Gastroesophageal sphincter (tissue), 4 donors: ENCODE data around the gene NDUFA11. TPM values are rescaled to one million over a fixed set of nuclear protein-coding genes. Genes with fewer than 3 reads are reported as not detected.

Source experiments
- ATAC-seq: fragments of 150-250 bp; one replicate; pipeline ENCODE4 v1.9.1; 2016; ENCODE audit warnings: mild to moderate bottlenecking, moderate library complexity
- H3K27ac ChIP-seq, 4 donors: fragments of 200-600 bp; sonication (generic) in 3 of 4; 1 replicate in 3 of 4; 2 replicates in 1 of 4; pipeline ENCODE4 v1.5.1; 2016 to 2019
- H3K27me3 ChIP-seq: fragments of 200-600 bp; sonication (generic); one replicate; pipeline ENCODE4 v1.5.1; 2019
- H3K36me3 ChIP-seq, 2 donors: fragments of 200-600 bp; sonication (generic); one replicate each; pipeline ENCODE4 v1.5.1; 2019; ENCODE audit warnings: control low read depth in 1 of 2
- H3K4me1 ChIP-seq, 3 donors: fragments of 200-600 bp; sonication (generic); 1 replicate in 2 of 3; 2 replicates in 1 of 3; pipeline ENCODE4 v1.5.1; 2016 to 2019; ENCODE audit warnings: control low read depth in 2 of 3
- H3K4me3 ChIP-seq, 2 donors: fragments of 200-600 bp; sonication (generic); one replicate each; pipeline ENCODE4 v1.5.1; 2019; ENCODE audit warnings: mild to moderate bottlenecking in 1 of 2, moderate library complexity in 1 of 2
- H3K9me3 ChIP-seq, 3 donors: fragments of 200-600 bp; sonication (generic); one replicate each; pipeline ENCODE4 v1.5.1; 2017 to 2019; ENCODE audit warnings: control low read depth in 2 of 3
- CTCF ChIP-seq, 4 experiments: fragments of 200-600 bp in 2 of 4; fragments of 450-650 bp in 2 of 4; sonication (generic) in 1 of 4; IDR thresholded peaks; one replicate each; pipeline ENCODE4 v1.5.1; 2017 to 2019; ENCODE audit warnings: antibody characterized with exemption in 4 of 4, mild to moderate bottlenecking in 2 of 4, moderate library complexity in 2 of 4
- EP300 ChIP-seq: sonication (generic); formaldehyde crosslinking; IDR thresholded peaks from one replicate; pipeline ENCODE4 v1.6.1; 2017; ENCODE audit warnings: antibody characterized with exemption, mild to moderate bottlenecking
- POLR2A ChIP-seq, 2 donors: fragments of 450-650 bp; IDR thresholded peaks; one replicate each; pipeline ENCODE4 v1.6.1; 2017; ENCODE audit warnings: antibody characterized with exemption in 2 of 2, mild to moderate bottlenecking in 2 of 2, moderate library complexity in 1 of 2
- POLR2AphosphoS5 ChIP-seq: sonication (generic); formaldehyde crosslinking; IDR thresholded peaks from one replicate; pipeline ENCODE4 v1.6.1; 2017; ENCODE audit warnings: antibody characterized with exemption
- WGBS, 2 donors: methylation state at CpG; one replicate each; pipeline ENCODE4 v1.1.5; 2018; ENCODE audit warnings: low coverage in 1 of 2; 5-methylcytosine and 5-hydroxymethylcytosine counted together
- total RNA-seq, 4 donors: library from RNA; depleted of rRNA; stranded (reverse); fragments of >200 nt; gene quantifications; one replicate each; pipeline ENCODE4 v1.1.0, GENCODE V29; 2016

The NDUFA11 gene
- total RNA-seq, 4 donors from 2014 or later = 244 to 299 (median 265) TPM

GRCh38 chr19:5910638-5910907, 7.0 kb upstream of the NDUFA11 start:
- peaks cover 0 to 51% of the 10 kb centered on the region in 2 donors for H3K36me3 ChIP-seq

DNA sequence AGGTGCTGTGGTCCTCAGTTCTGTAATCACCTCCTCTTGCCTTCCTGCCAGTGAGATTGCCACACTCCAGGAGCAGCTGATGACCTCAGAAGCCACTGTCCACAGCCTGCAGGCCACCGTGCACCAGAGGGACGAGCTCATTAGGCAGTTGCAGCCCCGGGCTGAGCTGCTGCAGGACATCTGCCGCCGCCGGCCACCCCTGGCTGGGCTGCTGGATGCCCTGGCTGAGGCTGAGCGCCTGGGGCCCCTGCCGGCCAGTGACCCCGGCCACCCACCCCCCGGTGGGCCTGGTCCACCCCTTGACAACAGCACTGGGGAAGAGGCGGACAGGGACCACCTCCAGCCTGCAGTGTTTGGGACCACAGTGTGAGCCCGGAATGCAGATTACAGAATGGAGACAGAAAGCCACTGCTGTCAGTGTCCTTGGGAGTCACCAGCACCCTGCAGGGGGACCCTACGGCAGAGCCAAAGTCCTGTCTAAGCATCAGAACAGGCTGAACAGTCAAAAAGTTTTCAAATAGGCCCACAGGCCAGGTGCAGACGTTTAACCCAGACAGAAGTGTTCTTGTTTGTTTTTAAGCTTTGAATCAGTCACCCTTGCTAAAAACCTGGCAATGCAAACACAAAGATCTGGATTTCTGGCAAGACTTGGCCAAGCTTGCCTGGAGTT, 5.3 kb upstream of the NDUFA11 start:
- H3K36me3 ChIP-seq = peaks cover 0 to 41% of the 10 kb centered on the region in 2 donors
- no peaks in the 10 kb centered on the region for H3K9me3 ChIP-seq
- no peak for TF ChIP-seq POLR2AphosphoS5
- H3K27me3 ChIP-seq = no peaks in the 10 kb centered on the region
- H3K27ac ChIP-seq = no peak overlapping the region
- no peak for ATAC-seq
- 25 to 63% methylated on average over 1 to 2 of the region's 14 CpGs for WGBS, 2 donors
- H3K4me3 ChIP-seq = no peak overlapping the region
- H3K4me1 ChIP-seq = peaks cover 0 to 34% (median 12%) of the 10 kb centered on the region in 3 donors

More at GRCh38 chr19:5910638-5910907, 7.0 kb upstream of the NDUFA11 start:
- TF ChIP-seq EP300 (no peak), POLR2A (IDR thresholded peaks at IDR 0.05) (no peak), CTCF (IDR thresholded peaks at IDR 0.05) (no peak), POLR2AphosphoS5 (no peak)
- peaks cover 0 to 44% (median 23%) of the 10 kb centered on the region in 3 donors for H3K4me1 ChIP-seq
- H3K4me3 ChIP-seq = no peak overlapping the region
- no peak for ATAC-seq
- no peaks in the 10 kb centered on the region for H3K9me3 ChIP-seq
- H3K27me3 ChIP-seq = no peaks in the 10 kb centered on the region
- WGBS, 2 donors = 78 to 85% methylated on average over 1 of the region's 1 CpG
- H3K27ac ChIP-seq = peak overlapping the region in 2 of 4 donors; percentile 35 to 44

DNA sequence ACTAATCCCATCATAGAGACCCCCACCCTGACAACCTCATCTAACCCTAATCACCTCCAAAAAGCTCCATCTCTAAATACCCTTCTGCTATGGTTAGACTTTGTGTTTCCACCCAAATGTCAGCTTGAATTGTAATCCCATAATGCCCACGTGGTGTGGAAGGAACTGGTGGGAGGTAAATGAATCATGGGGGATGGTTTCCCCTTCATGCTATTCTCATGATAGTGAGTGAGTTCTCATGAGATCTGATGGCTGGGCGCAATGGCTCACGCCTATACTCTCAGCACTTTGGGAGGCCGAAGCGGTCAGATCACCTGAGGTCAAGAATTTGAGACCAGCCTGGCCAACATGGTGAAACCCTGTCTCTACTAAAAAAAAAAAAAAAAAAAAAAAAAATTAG, 3.7 kb upstream of the NDUFA11 start:
- no peak for ATAC-seq
- Histone ChIP-seq H3K27me3 (no peaks in the 10 kb centered on the region), H3K36me3 (peaks cover 0 to 38% of the 10 kb centered on the region in 2 donors), H3K4me1 (peaks cover 0 to 38% (median 17%) of the 10 kb centered on the region in 3 donors), H3K27ac (no peak overlapping the region), H3K9me3 (no peaks in the 10 kb centered on the region), H3K4me3 (no peak overlapping the region)
- TF ChIP-seq CTCF (IDR thresholded peaks at IDR 0.05) = no peak
- TF ChIP-seq POLR2A (IDR thresholded peaks at IDR 0.05) = no peak
- TF ChIP-seq POLR2AphosphoS5 = no peak
- TF ChIP-seq EP300 = no peak
- WGBS, 2 donors = 14% methylated on average over 1 of the region's 5 CpGs; no CpG with 5 or more reads in 1 of the 2 donors

- no peaks in the 10 kb centered on the region for H3K27me3 ChIP-seq
- 45 to 56% methylated on average over 4 to 24 of the region's 31 CpGs for WGBS, 2 donors
- H3K4me3 ChIP-seq = peak overlapping the region; percentile 73 to 75
- TF ChIP-seq POLR2AphosphoS5 = no peak
- ATAC-seq = no peak
- peak overlapping the region; percentile 62 to 94 (median 88) for H3K27ac ChIP-seq
- H3K36me3 ChIP-seq = peaks cover 0 to 40% of the 10 kb centered on the region in 2 donors
- H3K4me1 ChIP-seq = peaks cover 0 to 50% (median 22%) of the 10 kb centered on the region in 3 donors
- no peaks in the 10 kb centered on the region for H3K9me3 ChIP-seq
Measured at GRCh38 chr19:5905114-5905778, 1.7 kb upstream of the NDUFA11 start.

GRCh38 chr19:5904352-5905113, 943 bp upstream of the NDUFA11 start, which contains the start of gene VMAC:
Gene VMAC, plus strand, starts transcription at chr19:5904872. Its CDS starts 19 bp downstream, at chr19:5904891.
- peak in 2 of 4 experiments; percentile 6 to 27 for TF ChIP-seq CTCF (IDR thresholded peaks at IDR 0.05)
- TF ChIP-seq POLR2AphosphoS5 = peak; percentile 43
- peak; percentile 66 to 67 for TF ChIP-seq POLR2A (IDR thresholded peaks at IDR 0.05)
- no peak for TF ChIP-seq EP300
- peak; percentile 82 for ATAC-seq
- Histone ChIP-seq H3K27me3 (no peaks in the 10 kb centered on the region), H3K4me1 (peaks cover 0 to 57% (median 22%) of the 10 kb centered on the region in 3 donors), H3K27ac (peak within 1 kb of the TSS; percentile 81 to 94 (median 88)), H3K9me3 (no peaks in the 10 kb centered on the region), H3K4me3 (peak within 1 kb of the TSS; percentile 73 to 82), H3K36me3 (peaks cover 0 to 39% of the 10 kb centered on the region in 2 donors)
- 2 to 5% methylated on average over 4 to 11 of the region's 61 CpGs for WGBS, 2 donors
